Measurements from ENCODE around the gene ITGB4.

The ITGB4 gene

DNA sequence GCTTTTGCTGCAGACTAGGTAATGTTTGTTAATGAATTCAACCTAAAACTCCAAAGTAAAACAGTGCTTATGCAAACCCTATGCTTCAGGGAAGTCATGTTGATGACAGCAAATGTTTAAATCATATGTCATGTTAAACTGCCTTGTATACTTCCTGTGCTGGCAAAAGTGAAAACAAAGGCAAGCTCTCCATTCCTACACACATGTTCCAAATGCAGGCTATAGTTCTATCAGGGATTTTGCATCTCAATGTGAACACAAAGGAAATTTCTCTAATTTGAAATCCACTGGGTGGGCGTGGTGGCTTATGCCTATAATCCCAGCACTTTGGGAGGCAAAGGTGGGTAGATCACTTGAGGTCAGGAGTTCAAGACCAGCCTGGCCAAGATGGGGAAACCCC, 82.6 kb downstream of the ITGB4 start:
- DNase-seq: no peak

DNA sequence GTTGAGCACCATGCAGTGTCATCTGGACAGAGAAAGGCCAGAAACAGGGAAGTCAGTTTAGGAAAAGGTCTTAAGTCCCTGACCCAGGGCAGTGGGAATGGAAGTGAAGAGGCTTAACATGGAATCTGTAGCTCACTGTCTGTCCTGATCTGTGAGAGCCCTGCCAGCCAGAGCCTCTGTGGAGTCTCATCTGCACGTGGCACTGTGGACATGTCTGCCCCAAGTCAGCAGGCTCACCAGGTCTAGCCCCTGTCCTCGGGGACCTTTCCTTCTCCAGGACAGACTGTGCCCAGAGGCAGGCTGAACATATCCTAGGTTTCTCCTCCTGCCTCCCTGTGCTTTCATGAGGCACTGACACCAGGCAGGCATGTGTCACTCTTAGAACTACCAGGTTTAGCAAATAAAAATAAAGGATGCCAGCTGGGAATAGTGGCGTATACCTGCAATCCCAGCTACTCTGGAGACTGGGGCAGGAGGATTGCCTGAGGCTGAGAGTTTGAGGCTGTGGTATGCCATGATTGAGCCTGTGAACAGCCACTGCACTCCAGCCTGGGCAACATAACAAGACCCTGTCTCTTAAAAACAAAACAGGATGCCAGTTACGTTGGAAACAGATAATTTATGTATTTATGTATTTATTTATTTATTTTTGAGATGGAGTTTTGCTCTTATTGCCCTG, 85.7 kb downstream of the ITGB4 start:
- no peak for DNase-seq

Data from activated CD4-positive, CD25-positive, alpha-beta regulatory T cell treated with anti-CD3 and anti-CD28 coated beads, Interleukin-2, amount 50 U/mL, for 72 hours (primary cell).